Measurements from ENCODE around the gene PALM3. TPM values are rescaled to one million over a fixed set of nuclear protein-coding genes. Genes with fewer than 3 reads are reported as not detected.
A peak's percentile ranks its signal among the peaks of the same experiment; 100 is the strongest.

PALM3 gene
- total RNA-seq, 2 experiments from 2014 or later = 0.25 TPM; not detected in 1

DNA sequence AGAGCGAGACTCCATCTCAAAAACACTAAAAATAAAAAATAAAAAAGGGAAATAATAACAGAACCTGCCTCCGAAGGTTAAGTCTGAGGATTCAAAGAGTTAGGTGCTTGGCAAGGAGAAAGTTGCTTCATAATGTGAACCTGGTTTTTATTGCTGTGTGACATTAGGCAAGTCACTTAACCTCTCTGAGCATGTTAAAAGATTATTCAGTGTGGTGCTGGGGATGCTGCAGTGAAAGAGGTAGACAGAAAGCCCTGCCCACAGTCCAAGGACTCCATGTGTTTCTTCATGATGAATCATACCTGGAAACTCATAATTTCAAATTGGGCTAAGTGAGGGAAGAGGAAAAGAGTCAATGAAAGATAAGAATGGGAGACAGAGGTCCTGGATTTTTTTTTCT lies 27.9 kb downstream of the PALM3 start:
- no peak overlapping the region for H3K27ac ChIP-seq (ENCODE audit: low read depth in 1 of 2, low read length in 2 of 2)
- intact Hi-C loops (cut with DNase I, micrococcal nuclease) = loop anchor here in 1 of 2 experiments (5.0 kb wide), 2 partner anchors 47 to 82 kb away; partner anchors contain the start of gene DCAF15

DNA sequence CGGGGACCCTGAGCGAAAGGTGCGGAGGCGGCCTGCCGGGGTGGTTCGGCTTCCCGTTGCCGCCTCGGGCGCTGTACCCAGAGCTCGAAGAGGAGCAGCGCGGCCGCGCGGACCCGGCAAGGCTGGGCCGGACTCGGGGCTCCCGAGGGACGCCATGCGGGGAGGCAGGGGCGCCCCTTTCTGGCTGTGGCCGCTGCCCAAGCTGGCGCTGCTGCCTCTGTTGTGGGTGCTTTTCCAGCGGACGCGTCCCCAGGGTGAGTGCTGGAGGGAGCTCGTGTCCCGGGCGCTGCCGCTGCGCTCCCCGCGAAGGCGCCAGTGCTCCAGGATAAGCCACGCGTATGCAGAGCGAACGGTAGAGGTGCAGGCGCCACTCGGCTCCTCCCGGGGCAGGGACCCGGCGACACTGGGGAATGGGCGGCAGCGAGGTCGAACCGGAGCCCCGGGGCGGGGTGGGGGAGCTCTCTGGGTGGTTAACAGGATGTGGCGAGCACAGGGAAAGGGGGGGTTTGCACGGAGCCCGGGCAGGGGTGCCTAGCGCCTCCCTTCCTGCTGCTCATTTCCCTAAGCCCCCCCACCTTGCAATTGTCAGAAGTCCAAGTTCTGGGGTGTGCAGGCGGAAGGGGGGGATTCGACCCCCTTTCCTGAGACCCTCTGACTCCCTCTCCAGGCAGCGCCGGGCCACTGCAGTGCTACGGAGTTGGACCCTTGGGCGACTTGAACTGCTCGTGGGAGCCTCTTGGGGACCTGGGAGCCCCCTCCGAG lies 30.0 kb downstream of the PALM3 start, which contains the start of gene IL27RA:
IL27RA (plus strand) TSS at position 44 of the 762 bp plus-strand sequence; CDS start at position 155, 111 bp downstream.
- peak within 1 kb of the TSS; percentile 94 for H3K27ac Mint-ChIP-seq
- DNase-seq (peak; percentile 67 to 94 (median 83)), ATAC-seq (ENCODE audit: poor library complexity) (peak; percentile 82)
- peaks cover 36% of the 10 kb centered on the region for H3K36me3 Mint-ChIP-seq (ENCODE audit: low read depth)
- Histone ChIP-seq H3K27me3 (ENCODE audit: control insufficient read depth in 1 of 2, insufficient read depth in 2 of 2, low read length in 2 of 2) (no peaks in the 10 kb centered on the region), H3K27ac (ENCODE audit: low read depth in 1 of 2, low read length in 2 of 2) (peak within 1 kb of the TSS; percentile 93 to 98), H3K4me3 (ENCODE audit: low read length) (peak within 1 kb of the TSS; percentile 86), H3K36me3 (ENCODE audit: insufficient read depth, low read length) (peaks cover 22% of the 10 kb centered on the region), H3K9me3 (ENCODE audit: control insufficient read depth in 1 of 2, insufficient read depth in 1 of 2, low read length in 2 of 2) (no peaks in the 10 kb centered on the region), H3K4me1 (ENCODE audit: insufficient read depth, low read length) (peaks cover 49% of the 10 kb centered on the region)
- H3K9me3 Mint-ChIP-seq = no peaks in the 10 kb centered on the region
- H3K27me3 Mint-ChIP-seq = no peaks in the 10 kb centered on the region
- TF ChIP-seq, protein P1, sequence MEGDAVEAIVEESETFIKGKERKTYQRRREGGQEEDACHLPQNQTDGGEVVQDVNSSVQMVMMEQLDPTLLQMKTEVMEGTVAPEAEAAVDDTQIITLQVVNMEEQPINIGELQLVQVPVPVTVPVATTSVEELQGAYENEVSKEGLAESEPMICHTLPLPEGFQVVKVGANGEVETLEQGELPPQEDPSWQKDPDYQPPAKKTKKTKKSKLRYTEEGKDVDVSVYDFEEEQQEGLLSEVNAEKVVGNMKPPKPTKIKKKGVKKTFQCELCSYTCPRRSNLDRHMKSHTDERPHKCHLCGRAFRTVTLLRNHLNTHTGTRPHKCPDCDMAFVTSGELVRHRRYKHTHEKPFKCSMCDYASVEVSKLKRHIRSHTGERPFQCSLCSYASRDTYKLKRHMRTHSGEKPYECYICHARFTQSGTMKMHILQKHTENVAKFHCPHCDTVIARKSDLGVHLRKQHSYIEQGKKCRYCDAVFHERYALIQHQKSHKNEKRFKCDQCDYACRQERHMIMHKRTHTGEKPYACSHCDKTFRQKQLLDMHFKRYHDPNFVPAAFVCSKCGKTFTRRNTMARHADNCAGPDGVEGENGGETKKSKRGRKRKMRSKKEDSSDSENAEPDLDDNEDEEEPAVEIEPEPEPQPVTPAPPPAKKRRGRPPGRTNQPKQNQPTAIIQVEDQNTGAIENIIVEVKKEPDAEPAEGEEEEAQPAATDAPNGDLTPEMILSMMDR (IDR thresholded peaks at IDR 0.05) = no peak
- ChIA-PET CTCF (interaction anchor here (0.5 to 1.8 kb wide), 17 partner anchors 11 to 750 kb away, joined by 3 to 9 read pairs (median 3); partner anchors contain the start of gene DCAF15), POLR2A (interaction anchor here (0.6 to 3.8 kb wide), 42 partner anchors 9 to 487 kb away, joined by 3 to 117 read pairs (median 5); partner anchors contain the start of genes ASF1B, BRME1, CC2D1A and DCAF15)
- H3K4me1 Mint-ChIP-seq (ENCODE audit: low read depth) = peaks cover 36% of the 10 kb centered on the region
- peak within 1 kb of the TSS; percentile 98 for H3K4me3 Mint-ChIP-seq
- intact Hi-C loops (cut with DNase I, micrococcal nuclease) = loop anchor here (1.0 to 5.0 kb wide), 6 partner anchors 23 to 152 kb away; partner anchors contain the start of genes DCAF15 (in 1 of the 2) and RFX1 (in 1 of the 2)

More for the DNA sequence above, 27.9 kb downstream of the PALM3 start:
- ChIA-PET CTCF (interaction anchor here (1.4 to 2.3 kb wide), 2 partner anchors 11 to 14 kb away, joined by 6 to 8 read pairs; no protein-coding TSS in a partner anchor), POLR2A (interaction anchor here (0.6 to 3.8 kb wide), 2 partner anchors 31 to 81 kb away, joined by 3 to 33 read pairs; partner anchors contain the start of gene DCAF15)
- Histone ChIP-seq H3K4me3 (ENCODE audit: low read length) (no peak overlapping the region), H3K36me3 (ENCODE audit: insufficient read depth, low read length) (peaks cover 39% of the 10 kb centered on the region), H3K27me3 (ENCODE audit: control insufficient read depth in 1 of 2, insufficient read depth in 2 of 2, low read length in 2 of 2) (no peaks in the 10 kb centered on the region), H3K9me3 (ENCODE audit: control insufficient read depth in 1 of 2, insufficient read depth in 1 of 2, low read length in 2 of 2) (no peaks in the 10 kb centered on the region), H3K4me1 (ENCODE audit: insufficient read depth, low read length) (peaks cover 58% of the 10 kb centered on the region)
- TF ChIP-seq, protein P1 (IDR thresholded peaks at IDR 0.05) = no peak
- Mint-ChIP-seq H3K27ac (peak overlapping the region; percentile 53), H3K27me3 (no peaks in the 10 kb centered on the region), H3K36me3 (ENCODE audit: low read depth) (peaks cover 55% of the 10 kb centered on the region), H3K4me1 (ENCODE audit: low read depth) (peaks cover 29% of the 10 kb centered on the region), H3K4me3 (peak overlapping the region; percentile 75), H3K9me3 (no peaks in the 10 kb centered on the region)
- no peak for DNase-seq
- ATAC-seq (ENCODE audit: poor library complexity) = no peak

DNA sequence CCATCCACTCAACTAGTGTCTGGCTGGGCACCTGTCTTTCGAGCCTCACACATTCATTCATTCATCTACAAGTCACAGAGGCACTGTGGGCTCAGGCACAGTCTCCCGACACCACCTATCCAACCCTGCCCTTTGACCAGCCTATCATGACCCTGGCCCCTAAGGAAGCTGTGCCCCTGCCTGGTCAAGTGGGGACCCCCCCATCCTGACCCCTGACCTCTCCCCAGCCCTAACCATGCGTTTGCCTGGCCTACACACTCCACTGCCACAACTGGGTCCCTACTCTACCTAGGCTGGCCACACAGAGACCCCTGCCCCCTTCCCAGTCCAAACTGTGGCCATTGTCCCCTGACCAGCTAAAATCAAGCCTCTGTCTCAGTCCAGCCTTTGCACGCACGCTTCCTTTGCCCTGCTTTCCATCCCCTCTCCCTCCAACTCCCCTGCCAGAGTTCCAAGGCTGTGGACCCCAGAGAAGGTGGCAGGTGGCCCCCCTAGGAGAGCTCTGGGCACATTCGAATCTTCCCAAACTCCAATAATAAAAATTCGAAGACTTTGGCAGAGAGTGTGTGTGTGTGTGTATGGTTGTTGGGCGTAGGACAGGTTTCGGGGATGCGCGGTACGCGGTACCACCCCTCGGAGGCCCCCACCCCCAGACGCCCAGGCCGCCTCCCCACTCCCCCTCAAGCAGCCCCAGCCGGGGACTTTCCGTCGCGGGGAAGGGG lies 30.7 kb downstream of the PALM3 start:
- peak overlapping the region; percentile 93 to 98 for H3K27ac ChIP-seq (ENCODE audit: low read depth in 1 of 2, low read length in 2 of 2)
- ATAC-seq (ENCODE audit: poor library complexity) (peak; percentile 68), DNase-seq (peak in 5 of 14 experiments; percentile 73 to 87 (median 77))
- peaks cover 55% of the 10 kb centered on the region for H3K4me1 ChIP-seq (ENCODE audit: insufficient read depth, low read length)
- POLR2A ChIA-PET = interaction anchor here (0.7 to 3.8 kb wide), 39 partner anchors 10 to 488 kb away, joined by 3 to 117 read pairs (median 5); partner anchors contain the start of genes ASF1B, BRME1, CC2D1A and DCAF15
- Mint-ChIP-seq H3K27me3 (no peaks in the 10 kb centered on the region), H3K36me3 (ENCODE audit: low read depth) (peaks cover 29% of the 10 kb centered on the region), H3K4me3 (peak overlapping the region; percentile 98), H3K9me3 (no peaks in the 10 kb centered on the region), H3K27ac (peak overlapping the region; percentile 94), H3K4me1 (ENCODE audit: low read depth) (peaks cover 36% of the 10 kb centered on the region)
- H3K9me3 ChIP-seq (ENCODE audit: control insufficient read depth in 1 of 2, insufficient read depth in 1 of 2, low read length in 2 of 2) = no peaks in the 10 kb centered on the region
- peaks cover 14% of the 10 kb centered on the region for H3K36me3 ChIP-seq (ENCODE audit: insufficient read depth, low read length)
- intact Hi-C loops (cut with DNase I, micrococcal nuclease) = loop anchor here (1.0 to 5.0 kb wide), 4 partner anchors 22 to 80 kb away; partner anchors contain the start of gene DCAF15 (in 1 of the 2)
- TF ChIP-seq, protein P1 (IDR thresholded peaks at IDR 0.05) = no peak
- CTCF ChIA-PET = interaction anchor here (0.5 to 1.8 kb wide), 18 partner anchors 11 to 750 kb away, joined by 3 to 9 read pairs (median 3); partner anchors contain the start of gene DCAF15
- H3K27me3 ChIP-seq (ENCODE audit: control insufficient read depth in 1 of 2, insufficient read depth in 2 of 2, low read length in 2 of 2) = no peaks in the 10 kb centered on the region
- H3K4me3 ChIP-seq (ENCODE audit: low read length) = peak overlapping the region; percentile 86

Data from CD4-positive, alpha-beta T cell (primary cell).